GM12875 (cell line): ENCODE measurements around the gene TFDP2.

ENCODE experiments used
- H3K4me3 ChIP-seq: one replicate; pipeline ENCODE4 v1.5.1; 2011; ENCODE audit warnings: low read depth, low read length, control low read depth
- CTCF ChIP-seq: IDR thresholded peaks from 2 replicates; pipeline ENCODE4 v1.5.1; 2011; ENCODE audit warnings: low read depth, mild to moderate bottlenecking, control low read depth, inconsistent platforms, low read length, moderate library complexity, borderline replicate concordance; ENCODE audit not compliant: insufficient read depth

Gene TFDP2

GRCh38 chr3:142053244-142053643 is 96.1 kb downstream of the TFDP2 start:
- no peak overlapping the region for H3K4me3 ChIP-seq

GRCh38 chr3:142051351-142051750 is 98.0 kb downstream of the TFDP2 start:
- TF ChIP-seq CTCF, result no peak
- H3K4me3 ChIP-seq, result no peak overlapping the region

More at GRCh38 chr3:142053244-142053643, 96.1 kb downstream of the TFDP2 start:
- no peak for TF ChIP-seq CTCF

- TF ChIP-seq CTCF, result no peak
- H3K4me3 ChIP-seq, result no peak overlapping the region
Measured at GRCh38 chr3:142047021-142047369, 102.3 kb downstream of the TFDP2 start.

- H3K4me3 ChIP-seq, result no peak overlapping the region
- TF ChIP-seq CTCF, result no peak
Measured at GRCh38 chr3:142046320-142047020, 102.9 kb downstream of the TFDP2 start.

GRCh38 chr3:142040941-142041491 is 108.3 kb downstream of the TFDP2 start:
- no peak overlapping the region for H3K4me3 ChIP-seq
- TF ChIP-seq CTCF, result no peak

GRCh38 chr3:142035308-142035922 is 113.9 kb downstream of the TFDP2 start:
- TF ChIP-seq CTCF, result no peak
- no peak overlapping the region for H3K4me3 ChIP-seq

- H3K4me3 ChIP-seq, result no peak overlapping the region
- no peak for TF ChIP-seq CTCF
Measured at GRCh38 chr3:142033292-142033691, 116.1 kb downstream of the TFDP2 start.
